ENCODE data around the gene INTS11.

The INTS11 gene

DNA sequence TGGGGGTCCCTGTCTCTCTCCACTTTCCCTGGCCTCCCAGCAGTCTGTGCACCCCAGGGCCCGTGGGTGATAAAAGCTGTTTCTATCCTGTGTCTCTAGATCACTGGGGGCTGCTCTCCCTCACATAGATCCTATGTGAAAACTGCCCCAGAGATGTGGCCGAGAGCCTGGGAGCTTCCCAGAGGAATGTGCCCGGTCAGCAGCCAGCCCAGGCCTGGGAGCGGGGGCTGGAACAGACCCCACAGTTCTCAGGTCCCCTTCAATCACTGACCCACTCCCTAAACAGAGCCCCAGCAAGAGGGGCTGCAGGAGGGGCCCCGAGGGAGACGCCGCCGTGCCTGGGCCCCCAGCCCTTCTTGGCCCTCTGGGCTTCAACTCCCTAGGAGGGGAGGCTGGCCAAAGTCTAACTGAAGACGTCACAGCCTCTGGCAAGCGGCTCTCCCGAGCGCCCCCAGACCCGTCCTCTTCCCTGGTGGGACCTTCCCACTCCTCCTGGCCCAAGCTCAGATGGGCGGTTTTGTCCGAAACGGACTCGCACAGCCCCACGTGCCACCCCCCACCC is 33.5 kb upstream of the INTS11 start:
- no peak for DNase-seq

DNA sequence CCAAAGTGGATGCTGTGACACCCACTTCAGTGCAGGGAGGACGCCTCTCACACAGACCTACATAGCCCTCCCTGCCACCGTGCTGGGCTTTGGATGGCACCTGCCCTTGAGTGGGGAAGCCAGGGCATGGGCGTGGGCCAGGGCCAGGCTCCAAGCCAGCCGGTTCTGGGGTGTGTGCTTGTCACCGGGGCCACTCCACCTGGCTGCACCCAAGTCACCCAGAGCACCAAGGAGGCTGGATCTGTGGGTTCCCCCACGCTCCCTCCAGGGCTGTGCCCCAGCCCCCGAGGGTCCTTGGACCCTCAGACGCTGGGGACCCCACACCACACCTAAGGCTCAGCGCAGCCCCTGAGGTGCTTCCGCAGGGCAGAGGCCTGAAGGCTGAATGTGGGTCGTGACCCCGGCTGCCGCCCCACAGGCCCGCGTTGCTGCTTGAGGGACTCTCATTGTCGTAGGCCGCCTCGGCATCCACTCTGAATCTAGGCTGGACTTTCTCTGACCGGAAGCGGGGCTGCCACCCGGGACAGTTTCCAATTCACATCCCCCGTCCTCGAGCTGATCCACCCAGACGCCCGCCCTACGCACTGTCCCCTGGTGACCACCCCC is 32.4 kb upstream of the INTS11 start:
- peak; percentile 16 for DNase-seq

DNA sequence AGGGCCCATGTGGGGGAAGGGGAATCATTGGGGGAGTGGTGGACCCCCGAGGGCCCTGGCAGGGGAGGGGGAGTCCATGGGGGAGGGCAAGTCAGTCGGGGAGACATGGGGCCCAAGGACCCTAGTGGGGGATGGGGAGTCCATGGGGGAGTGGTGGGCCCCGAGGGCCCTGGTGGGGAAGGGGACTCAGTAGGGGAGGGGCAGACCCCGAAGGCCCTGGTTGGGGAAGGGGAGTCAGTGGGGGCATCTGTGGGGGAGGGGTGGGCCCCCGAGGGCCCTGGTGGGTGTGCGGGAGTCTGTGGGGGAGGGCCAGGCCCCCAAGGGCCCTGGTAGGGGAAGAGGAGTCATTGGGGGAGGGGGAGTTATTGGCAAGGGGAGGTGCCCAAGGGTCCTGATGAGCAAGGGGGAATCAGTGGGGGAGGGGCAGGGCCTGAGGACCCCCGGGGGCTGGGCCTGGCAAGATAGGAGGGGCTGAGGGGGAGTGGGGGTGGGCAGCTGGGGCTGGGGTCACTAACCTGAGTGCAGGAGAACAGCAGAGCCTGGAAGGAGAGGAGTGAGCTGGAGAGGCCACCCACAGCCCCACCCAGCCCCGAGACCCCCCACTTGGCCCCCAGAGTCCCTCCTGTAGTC is 31.8 kb upstream of the INTS11 start:
- DNase-seq, result no peak

DNA sequence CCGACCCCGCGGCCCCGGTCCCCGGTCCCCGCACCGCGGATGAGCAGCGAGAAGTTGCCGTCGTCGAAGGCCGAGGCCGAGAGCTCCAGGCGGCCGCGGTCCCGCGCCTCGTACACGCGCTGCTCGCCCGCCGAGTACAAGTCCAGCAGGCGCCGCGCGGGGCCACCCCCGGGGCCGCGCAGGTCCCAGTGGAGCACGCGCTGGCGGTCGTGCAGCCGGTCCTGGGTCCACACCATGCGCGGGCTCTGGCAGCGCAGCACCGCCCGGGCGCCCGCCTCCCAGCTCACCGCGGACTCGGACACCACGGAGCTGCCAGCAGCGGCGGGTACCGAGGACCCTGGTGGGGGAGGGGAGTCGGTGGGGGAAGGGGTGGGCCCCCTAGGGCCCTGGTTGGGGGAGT is 31.0 kb upstream of the INTS11 start:
- no peak for DNase-seq

DNA sequence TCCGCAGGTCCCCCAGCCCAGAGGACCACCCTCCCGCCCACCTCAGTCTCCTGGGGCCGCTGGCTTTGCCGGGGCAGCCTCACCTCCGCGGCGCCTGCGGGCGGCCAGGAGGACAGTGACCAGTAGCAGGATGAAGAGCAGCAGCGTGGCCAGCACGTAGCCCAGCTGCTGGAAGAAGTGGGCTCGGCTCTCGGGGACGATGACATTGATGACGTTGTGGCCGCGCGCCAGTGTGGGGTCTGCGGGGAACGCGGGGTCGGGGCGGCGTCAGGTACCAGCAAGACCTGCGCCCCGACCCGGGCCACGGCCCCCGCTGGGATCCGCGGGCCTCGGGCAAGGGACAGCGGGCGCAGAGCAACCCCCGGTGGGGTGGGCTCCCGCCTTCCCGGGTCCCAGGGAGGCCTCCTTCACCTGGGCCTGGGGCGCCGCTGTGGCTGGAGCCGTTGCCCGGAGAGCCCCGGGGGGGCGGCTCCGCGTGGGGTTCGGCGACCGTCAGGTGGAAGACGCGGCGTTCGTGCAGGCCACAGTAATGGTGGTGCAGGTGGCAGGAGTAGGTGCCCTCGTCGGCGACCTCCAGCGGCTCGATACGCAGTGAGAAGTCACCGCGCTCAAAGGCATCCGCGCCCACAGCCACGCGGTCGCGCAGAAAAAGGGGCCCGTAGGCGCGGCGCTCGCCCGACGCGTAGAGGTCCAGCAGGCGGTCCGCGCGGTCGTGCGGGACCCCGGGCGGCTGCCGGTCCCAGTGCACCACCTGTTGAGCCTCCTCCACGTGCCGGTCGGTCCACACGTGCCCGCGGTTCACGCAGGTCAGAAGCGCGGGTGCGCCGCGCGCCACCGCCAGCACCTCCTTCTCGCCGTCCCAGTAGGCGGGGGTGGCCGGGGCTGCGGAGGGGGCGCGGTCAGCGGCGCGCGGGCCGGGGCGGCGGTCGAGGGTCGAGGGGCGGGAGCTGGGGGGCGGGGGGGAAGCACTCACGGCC is 30.1 kb upstream of the INTS11 start:
- DNase-seq, result no peak

DNA sequence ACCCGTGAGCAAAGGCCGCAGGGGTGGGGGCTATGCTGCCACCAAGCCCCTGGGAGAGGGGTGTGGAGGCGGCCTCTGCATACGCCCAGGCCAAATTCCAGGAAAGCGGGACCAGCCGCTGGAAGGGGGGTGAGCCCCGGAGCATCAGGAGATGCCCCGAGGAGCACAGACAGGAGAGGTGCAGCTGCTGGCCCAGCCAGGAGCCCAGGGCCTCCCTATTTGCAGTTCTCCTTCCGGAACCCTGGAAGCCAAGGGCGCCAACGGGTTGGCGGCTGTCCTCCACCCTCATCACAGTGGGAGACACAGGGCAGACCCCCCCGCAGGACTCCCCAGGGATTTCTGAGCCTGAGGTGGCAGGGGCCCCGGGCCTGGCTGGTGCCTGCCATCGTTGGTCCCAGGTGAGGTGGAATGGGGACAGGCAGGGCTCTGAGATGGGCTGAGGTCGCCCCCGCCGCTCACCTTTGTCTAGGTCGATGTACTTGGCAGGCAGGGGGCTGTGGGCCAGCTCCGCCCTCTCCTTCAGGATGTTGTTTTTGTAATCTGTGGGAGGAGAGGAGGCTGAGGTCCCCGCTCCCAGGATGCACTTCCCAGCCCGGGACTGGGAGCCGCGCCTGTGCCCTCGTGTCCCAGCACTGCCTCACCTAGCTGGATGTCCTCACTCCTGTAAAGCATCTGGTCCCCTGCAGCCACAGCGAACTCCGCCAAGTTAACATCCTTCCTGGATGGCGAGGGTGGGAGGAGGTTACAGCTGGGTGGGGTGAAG is 29.1 kb upstream of the INTS11 start:
- no peak for DNase-seq

DNA sequence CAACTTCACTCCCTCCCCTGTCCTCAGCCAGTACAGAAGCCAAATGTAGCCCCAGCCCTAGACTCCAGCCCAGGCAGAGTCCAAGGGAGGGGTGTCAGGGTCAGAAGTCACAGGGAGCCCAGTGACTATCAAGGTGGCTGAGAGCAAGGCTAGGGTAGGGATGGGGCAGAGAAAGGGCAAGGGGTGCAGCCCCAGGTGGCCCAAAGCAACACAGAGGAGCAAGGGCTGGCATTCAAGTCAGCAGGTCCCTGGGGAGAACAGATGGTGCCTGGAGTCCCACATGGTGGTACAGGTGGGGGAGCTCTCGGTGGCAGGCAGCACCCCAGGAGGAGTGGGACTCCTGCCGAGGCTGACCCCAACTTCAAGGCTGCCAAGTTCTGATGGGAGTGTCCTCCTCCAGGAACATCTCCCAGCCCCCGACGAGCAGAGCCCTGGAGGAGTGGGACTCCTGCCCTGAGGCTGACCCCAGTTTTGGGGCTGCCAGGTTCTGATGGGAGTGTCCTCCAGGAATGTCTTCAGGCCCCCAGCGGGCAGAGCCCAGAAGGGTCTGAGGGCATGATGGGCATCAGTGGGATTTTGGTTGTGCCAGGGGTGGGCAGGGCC is 28.4 kb upstream of the INTS11 start:
- DNase-seq, result no peak

DNA sequence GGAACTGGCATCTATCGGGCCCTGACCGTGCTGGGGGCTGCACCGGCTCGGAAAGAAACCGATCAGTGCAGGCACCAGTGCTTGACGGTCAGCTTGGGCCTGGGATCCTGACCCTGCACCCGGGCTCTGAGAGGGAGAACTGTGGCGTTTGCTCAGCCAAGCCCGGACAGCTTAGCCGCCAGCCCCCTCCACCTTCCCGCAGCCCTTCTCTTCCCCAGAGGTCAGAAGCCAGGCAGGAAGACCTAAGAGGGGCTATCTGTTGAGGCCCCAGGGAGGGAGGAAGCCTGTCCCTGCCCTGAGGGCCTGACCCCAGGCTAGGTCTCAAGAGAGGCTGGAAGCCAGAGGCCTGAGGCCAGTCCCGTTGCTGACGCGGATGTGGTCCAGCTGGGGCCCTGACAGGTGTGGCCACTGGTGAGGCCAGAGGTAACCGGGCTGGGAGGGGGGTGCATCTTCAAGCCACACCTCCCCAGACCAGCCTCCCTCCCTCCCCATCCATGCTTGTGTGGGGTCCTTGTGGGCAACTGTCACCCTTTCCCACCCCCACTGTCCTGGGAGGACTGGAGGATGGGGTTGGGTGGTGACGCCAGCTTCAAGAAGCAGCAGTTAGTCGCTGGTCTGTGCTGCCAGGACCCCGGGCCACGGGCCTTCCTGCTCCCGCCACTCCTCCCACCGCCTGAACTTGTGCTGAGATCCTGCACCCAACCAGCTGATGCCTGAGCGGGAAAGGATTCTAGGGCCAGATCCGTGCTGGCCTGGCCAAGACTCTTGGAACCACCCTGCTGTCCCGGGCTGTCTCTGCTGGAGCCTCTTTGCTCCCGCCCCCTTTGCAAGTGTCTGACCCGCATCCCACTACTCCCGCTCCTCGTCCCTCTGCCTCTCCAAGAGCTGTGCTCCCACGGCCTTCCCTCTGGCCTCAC is 27.3 kb upstream of the INTS11 start:
- no peak for DNase-seq

DNA sequence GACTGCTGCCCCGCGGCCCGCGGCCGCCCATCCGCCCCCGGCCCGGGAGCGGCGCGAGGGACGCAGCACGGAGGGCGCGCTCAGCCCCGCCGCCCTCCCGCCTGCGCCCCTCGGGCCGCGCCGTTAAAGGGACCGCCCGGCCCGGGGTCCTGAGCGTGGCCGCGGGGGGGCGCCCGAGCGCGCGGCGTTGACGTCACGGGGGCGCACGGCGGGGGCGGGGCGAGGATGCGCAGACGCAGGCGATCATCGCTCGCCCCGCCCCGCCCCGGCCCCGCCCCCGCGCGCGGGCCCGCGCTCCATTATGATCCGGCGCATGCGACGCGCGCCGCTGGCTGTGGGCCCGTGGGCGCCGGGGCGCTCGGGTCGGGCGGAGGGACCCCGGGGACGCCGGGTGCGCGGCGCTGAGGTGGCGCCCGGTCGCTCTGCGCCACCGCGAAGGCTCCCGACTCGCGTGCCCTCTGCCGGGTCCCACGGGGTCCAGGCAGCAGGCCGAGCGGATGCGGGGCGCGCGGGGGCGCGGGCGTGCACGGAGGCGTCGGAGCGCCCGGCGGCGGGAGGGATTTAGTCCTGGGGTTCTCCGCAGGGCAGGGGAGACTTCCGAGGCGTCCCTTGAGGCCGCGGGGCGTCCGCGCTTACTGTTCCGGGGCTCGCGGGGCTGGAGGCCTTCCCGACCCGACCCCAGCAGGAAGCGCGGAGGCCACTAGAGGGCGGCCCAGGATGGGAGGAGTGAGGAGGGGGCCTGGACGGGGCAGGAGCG is 25.0 kb upstream of the INTS11 start, which contains the start of gene DVL1:
Gene DVL1 (minus strand): TSS at position 163 of the 757 bp plus-strand sequence. CDS start 353 bp downstream, outside the sequence.
- peak; percentile 52 for DNase-seq

DNA sequence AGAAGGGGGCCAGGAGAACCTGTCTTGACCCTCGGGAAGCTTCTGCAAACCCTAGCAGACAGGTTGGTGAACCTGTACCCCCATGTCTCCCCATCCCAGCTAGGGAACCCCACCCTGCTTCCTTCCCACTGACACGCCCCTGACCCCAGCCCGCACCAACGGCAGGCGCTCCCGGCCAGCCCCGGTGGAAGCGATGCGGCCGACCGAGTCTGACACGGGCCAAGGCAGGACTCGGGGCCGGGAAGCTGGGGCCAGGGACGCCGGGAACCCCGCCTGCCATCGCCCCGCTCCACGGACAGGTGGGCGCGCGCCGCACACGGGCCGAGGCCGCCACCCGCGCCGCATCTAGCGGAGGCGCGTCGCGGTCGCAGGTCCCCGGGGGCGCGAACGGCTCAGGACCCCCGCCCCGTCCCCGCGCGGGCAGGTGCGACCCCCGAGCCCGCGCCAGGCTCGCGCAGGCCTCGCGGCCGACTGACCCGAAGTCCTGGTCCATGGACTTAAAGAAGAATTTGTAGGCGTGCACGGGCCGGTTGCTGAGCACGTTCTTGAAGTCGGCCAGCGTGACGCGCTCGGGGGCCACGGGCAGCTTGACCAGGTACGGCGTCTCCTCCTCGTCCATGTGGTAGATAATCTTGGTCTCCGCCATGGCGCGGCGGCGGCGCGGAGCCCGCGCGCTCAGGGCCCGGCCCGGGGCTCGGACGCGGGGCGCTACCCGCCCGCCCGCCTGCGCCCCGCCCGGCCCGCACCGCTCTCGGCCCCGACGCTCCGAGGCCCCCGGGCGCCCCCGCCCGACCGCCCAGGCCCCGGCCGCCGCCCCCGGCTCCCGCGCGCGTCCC is 24.2 kb upstream of the INTS11 start:
- DNase-seq, result no peak

DNA sequence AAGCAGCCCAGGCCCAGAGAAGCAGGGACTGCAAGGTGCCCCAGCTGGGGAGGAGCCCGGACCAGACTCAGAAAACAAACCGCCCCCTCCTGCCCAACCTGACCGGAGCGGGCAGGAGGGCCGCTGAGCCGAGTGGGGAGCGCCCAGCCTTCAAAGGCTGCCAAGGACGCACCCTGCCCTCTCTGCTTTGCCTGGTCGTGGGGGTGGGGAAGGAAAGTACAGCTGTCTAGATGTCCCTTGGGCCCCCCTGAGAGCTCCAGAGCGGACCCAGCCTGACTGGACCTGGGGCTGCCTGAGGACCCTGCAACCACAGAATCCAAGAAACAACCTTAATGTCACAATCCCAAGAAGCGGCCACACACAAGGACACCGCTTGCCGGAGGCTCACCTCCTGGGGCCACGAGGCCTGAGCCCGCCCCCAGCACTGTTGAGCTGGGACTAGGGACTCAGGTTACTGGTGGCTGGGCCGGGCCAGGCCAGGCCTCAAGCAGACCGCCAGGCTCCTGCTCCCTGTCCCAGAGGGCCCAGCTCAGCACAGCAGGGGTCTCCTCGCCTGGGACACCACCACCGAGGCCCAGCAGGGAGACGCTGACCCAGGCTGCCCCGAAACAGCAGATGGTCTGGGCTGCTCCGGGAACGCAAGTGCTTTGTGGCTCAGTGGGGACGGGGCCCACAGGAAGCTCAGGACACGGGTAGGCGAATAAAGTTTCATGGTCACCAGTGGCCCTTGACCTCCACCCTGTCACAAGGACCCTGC is 23.4 kb upstream of the INTS11 start:
- DNase-seq, result no peak

DNA sequence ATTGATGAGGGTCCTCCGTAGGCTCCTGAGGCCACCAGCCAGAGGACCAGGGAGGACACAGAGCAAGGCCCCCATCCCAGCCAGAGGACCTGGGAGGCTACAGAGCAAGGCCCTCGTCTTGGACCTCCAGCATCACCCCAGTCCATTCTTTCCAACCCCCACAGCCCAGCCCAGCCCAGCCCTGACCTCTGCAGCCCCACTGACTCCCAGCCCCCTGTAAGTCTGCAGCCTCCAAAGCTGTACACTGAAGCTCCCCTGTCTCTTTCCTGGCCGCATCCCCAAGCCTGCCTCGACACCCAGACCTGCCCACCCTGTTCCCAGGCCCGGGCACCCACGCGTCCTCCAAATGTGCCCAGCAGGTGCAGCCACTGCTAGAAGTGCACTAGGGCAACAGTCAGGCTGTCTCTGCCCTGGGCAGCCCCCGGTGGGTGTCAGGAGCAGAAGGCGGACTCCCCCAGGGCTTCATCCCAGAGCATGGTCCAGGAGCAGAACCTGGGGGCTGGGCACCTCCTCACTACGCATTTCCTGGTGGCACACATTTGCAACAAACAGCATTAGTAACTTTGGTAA is 22.7 kb upstream of the INTS11 start:
- no peak for DNase-seq

DNA sequence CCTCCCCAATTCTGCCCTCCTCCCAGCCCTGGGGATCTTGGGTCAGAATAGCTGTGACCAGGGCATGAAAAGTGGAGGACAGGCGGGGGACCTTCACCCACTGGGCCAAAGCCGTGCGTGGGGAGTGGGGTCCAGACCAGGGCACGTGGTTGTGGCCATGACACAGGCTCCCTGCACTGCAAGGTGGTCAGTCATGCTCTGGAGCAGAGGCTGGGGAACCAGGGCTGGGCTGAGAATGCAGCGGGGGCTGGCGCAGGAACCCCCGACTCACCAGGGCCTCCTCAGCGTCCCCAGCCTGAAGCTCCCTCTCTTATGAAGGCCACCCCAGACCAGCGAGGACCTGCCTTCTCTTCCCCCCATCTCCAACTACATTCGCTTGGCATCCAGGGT is 22.0 kb upstream of the INTS11 start:
- DNase-seq, result no peak

DNA sequence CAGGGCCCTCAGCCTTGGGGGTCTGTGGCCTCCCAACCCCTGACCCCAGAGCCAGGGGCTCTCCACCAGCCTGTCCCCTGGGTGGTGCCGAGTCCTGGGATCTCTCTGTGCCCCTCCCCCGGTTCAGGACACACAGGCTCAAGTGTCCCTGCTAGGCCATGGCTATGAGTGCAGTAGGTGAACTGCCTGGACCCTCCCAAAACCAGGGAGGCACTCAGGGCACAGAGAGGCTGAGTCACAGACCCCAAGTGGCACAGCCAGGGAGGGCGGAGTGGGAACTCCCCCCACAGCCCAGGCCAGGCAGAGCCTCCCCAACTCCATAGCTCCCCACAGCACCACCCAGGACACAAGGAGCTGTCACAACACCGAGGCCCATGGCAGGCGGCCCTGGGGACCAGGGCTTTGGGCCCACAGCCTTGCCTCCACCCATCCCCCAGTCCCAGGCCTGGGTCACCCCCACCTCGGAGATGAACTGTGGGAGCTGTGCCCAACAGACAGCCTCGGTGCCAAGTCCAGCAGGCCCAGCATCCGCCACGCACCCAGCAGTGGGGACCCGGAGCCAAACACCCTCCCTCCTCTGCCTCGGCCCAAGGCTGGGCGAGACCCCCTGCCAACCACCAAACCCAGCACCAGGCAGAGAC is 21.5 kb upstream of the INTS11 start:
- no peak for DNase-seq

DNA sequence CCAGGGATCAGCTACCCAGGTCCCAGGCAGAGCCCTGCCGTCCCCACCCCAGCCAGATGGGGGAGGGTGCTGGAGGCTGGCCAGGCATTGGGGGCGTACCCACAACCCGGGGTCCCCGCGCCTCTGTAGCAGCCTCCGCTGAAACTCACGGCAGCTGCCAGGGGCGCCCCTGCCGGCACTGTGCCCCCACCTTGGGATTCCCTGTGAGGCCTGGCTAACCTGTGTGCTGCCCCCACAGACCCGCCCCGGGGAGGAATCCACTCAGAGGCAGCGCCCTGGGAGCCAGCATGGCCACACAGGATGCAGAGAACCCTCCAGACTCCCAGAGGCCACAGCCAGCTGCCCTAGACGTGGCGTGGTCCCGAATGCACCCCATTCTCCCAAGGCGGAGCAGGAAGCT is 20.9 kb upstream of the INTS11 start:
- no peak for DNase-seq

DNA sequence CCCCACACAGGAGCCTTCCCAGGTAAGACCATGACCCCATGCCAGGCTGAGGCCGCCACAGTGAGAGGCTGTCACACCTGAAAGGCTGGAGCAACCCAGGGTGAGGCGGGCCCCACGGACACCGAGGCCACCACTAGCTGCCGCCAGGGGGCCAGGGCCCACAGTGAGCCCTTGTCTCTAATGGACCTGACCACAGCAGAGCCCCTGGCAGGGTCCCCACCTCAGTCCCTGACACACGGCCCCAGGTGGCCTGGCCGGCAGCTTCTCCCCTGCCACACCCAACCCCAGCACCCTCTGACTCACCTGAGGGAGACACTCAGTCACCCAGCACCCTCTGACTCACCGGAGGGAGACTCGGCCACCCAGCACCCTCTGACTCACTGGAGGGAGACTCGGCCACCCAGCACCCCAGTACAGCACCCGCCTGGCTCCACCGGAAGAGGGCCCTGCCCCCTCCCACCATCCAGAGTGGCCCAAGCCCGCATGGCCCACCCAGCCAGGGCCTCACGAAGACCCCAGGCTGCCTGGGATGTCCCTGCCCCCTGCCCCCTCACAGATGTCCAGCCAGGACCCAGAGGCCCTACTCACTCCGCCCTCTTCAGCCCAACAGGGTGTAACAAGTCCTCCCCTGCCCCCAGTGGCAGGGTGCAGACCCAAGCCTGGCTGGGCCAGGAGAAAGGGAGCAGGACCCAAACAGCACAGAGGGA is 20.3 kb upstream of the INTS11 start:
- DNase-seq, result no peak

DNA sequence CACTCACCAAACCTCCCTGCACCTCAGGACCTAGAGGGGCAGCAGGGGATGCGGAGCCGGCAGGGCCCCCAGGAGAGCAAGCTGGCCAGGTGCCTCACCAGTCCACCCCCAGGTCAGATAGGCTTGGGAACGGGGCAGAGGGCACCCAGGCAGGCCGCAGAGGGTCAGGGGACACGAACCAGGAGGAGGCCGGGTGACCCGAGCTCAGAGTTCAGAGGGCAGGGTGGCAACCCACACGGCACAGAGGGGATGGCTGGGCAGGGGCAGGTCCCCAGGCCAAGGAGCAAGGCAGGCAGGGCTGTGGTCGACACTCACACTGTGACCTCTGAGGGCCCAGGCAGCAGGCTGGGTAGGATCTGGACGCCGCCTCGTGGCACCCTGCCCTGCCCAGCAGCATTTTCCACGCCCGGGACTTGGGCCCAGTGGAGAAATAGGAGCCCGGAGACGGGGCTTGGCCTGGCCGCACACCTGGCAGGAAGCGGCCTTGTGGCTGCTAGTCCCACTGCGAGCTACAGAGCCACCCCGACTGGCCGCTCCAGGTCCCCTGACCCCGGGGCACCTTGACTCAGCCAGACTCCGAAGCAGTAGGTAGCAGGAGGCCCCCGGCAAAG is 19.5 kb upstream of the INTS11 start:
- no peak for DNase-seq
